ENCODE measurements around the gene UACA.
A peak's percentile ranks its signal among the peaks of the same experiment; 100 is the strongest.

Gene UACA

GRCh38 chr15:70766597-70766996 lies 3.2 kb upstream of the UACA start (continued):
- TF ChIP-seq CSDC2 (CRISPR knock-in tag; IDR thresholded peaks at IDR 0.05) = no peak
- no peak for TF ChIP-seq OSR1 (CRISPR knock-in tag; IDR thresholded peaks at IDR 0.05)
- TF ChIP-seq ZFP3 (CRISPR knock-in tag; IDR thresholded peaks at IDR 0.05) = no peak
- no peak for TF ChIP-seq CSRNP3 (CRISPR knock-in tag; IDR thresholded peaks at IDR 0.05)
- TF ChIP-seq GLIS3 (CRISPR knock-in tag; IDR thresholded peaks at IDR 0.05) = no peak

GRCh38 chr15:70765504-70766281 lies 2.3 kb upstream of the UACA start:
- ATAC-seq = peak; percentile 1; the same call in 1 of the 3 replicates
- TF ChIP-seq GLIS3 (CRISPR knock-in tag; IDR thresholded peaks at IDR 0.05) (no peak), ISL1 (CRISPR knock-in tag; IDR thresholded peaks at IDR 0.05) (no peak), OSR1 (CRISPR knock-in tag; IDR thresholded peaks at IDR 0.05) (no peak), ESRRG (CRISPR knock-in tag; IDR thresholded peaks at IDR 0.05) (no peak), ZFP30 (CRISPR knock-in tag; IDR thresholded peaks at IDR 0.05) (no peak), RARB (CRISPR knock-in tag; IDR thresholded peaks at IDR 0.05) (no peak), POU6F1 (CRISPR knock-in tag; IDR thresholded peaks at IDR 0.05; ENCODE audit: borderline replicate concordance, low read depth) (no peak), PATZ1 (CRISPR knock-in tag; IDR thresholded peaks at IDR 0.05; ENCODE audit: borderline replicate concordance) (no peak), BACH2 (CRISPR knock-in tag; IDR thresholded peaks at IDR 0.05; ENCODE audit: borderline replicate concordance) (no peak), CREB5 (CRISPR knock-in tag; IDR thresholded peaks at IDR 0.05; ENCODE audit: low read depth) (no peak), PPARA (CRISPR knock-in tag; IDR thresholded peaks at IDR 0.05; ENCODE audit: borderline replicate concordance) (no peak), CSRNP3 (CRISPR knock-in tag; IDR thresholded peaks at IDR 0.05) (no peak), ZFP3 (CRISPR knock-in tag; IDR thresholded peaks at IDR 0.05) (no peak), ZNF565 (CRISPR knock-in tag; conservative IDR thresholded peaks at IDR 0.05; ENCODE audit: low read depth) (no peak), CSDC2 (CRISPR knock-in tag; IDR thresholded peaks at IDR 0.05) (no peak), ZNF70 (CRISPR knock-in tag; IDR thresholded peaks at IDR 0.05) (no peak), ZNF8 (CRISPR knock-in tag; IDR thresholded peaks at IDR 0.05) (no peak), TCF4 (CRISPR knock-in tag; IDR thresholded peaks at IDR 0.05; ENCODE audit: borderline replicate concordance) (no peak), SNAI2 (CRISPR knock-in tag; IDR thresholded peaks at IDR 0.05) (no peak), TOX (CRISPR knock-in tag; IDR thresholded peaks at IDR 0.05; ENCODE audit: borderline replicate concordance) (no peak)

GRCh38 chr15:70763950-70764730 lies 782 bp upstream of the UACA start:
- ATAC-seq = peak; percentile 1; the same call in 2 of the 3 replicates
- no peak for TF ChIP-seq GLIS3 (CRISPR knock-in tag; IDR thresholded peaks at IDR 0.05)
- no peak for TF ChIP-seq CSDC2 (CRISPR knock-in tag; IDR thresholded peaks at IDR 0.05)
- TF ChIP-seq PPARA (CRISPR knock-in tag; IDR thresholded peaks at IDR 0.05; ENCODE audit: borderline replicate concordance) = no peak
- TF ChIP-seq POU6F1 (CRISPR knock-in tag; IDR thresholded peaks at IDR 0.05; ENCODE audit: borderline replicate concordance, low read depth) = 0 out of 2 replicates have a peak, but pooled peaks have one; percentile 8
- TF ChIP-seq CREB5 (CRISPR knock-in tag; IDR thresholded peaks at IDR 0.05; ENCODE audit: low read depth) = no peak

Data from SK-N-SH treated with all-trans-retinoic acid at 6 μM for 48 hours (cell line).